Chondrocyte (in vitro differentiated cells): ENCODE measurements around the gene AAMDC. TPM values are rescaled to one million over a fixed set of nuclear protein-coding genes. Genes with fewer than 3 reads are reported as not detected.

Experiments
- DNase-seq: peaks from one replicate; pipeline ENCODE4 v3.0.0; 2021; ENCODE audit warnings: mixed read lengths, low spot score
- H3K27ac Mint-ChIP-seq: one replicate; pipeline ENCODE4 v1.8.0; 2021; ENCODE audit warnings: mild to moderate bottlenecking, moderate library complexity, mixed read lengths; ENCODE audit not compliant: unreplicated experiment
- H3K27me3 Mint-ChIP-seq: 2 replicates; pipeline ENCODE4 v1.8.0; 2021; ENCODE audit warnings: low read depth, mixed read lengths
- H3K36me3 Mint-ChIP-seq: 2 replicates; pipeline ENCODE4 v1.8.0; 2021; ENCODE audit warnings: low read depth, mixed read lengths
- H3K4me1 Mint-ChIP-seq: 2 replicates; pipeline ENCODE4 v1.8.0; 2021; ENCODE audit warnings: low read depth, mild to moderate bottlenecking, mixed read lengths
- H3K4me3 Mint-ChIP-seq: one replicate; pipeline ENCODE4 v1.8.0; 2021; ENCODE audit warnings: mild to moderate bottlenecking, moderate library complexity, mixed read lengths; ENCODE audit not compliant: unreplicated experiment
- H3K9me3 Mint-ChIP-seq: 2 replicates; pipeline ENCODE4 v1.8.0; 2021; ENCODE audit warnings: low read depth, mixed read lengths
- CTCF ChIP-seq: fragments of 200-600 bp; sonication (generic); IDR thresholded peaks from 2 replicates; pipeline ENCODE4 v1.5.0; 2021; ENCODE audit warnings: antibody characterized with exemption, mild to moderate bottlenecking, moderate library complexity
- total RNA-seq: library from RNA; stranded (reverse); gene quantifications from 3 replicates; pipeline ENCODE4 v1.2.1, GENCODE V29; 2021

Gene AAMDC
- total RNA-seq, 1 donor from 2014 or later, result 47.3 TPM

- H3K9me3 Mint-ChIP-seq, result peaks cover 10% of the 10 kb centered on the region
- no peaks in the 10 kb centered on the region for H3K27me3 Mint-ChIP-seq
- TF ChIP-seq CTCF, result no peak
- H3K27ac Mint-ChIP-seq, result no peak overlapping the region
- H3K4me3 Mint-ChIP-seq, result no peak overlapping the region
- H3K36me3 Mint-ChIP-seq, result no peaks in the 10 kb centered on the region
- no peak for DNase-seq
- peaks cover 32% of the 10 kb centered on the region for H3K4me1 Mint-ChIP-seq
These were observed 29.6 kb upstream of the AAMDC start for GRCh38 chr11:77791301-77791700.

GRCh38 chr11:77793972-77794371, 27.0 kb upstream of the AAMDC start:
- H3K27ac Mint-ChIP-seq, result no peak overlapping the region
- no peak overlapping the region for H3K4me3 Mint-ChIP-seq
- H3K9me3 Mint-ChIP-seq, result peaks cover 10% of the 10 kb centered on the region
- H3K36me3 Mint-ChIP-seq, result peaks cover 2% of the 10 kb centered on the region
- H3K27me3 Mint-ChIP-seq, result no peaks in the 10 kb centered on the region
- no peak for DNase-seq
- TF ChIP-seq CTCF, result no peak
- peaks cover 18% of the 10 kb centered on the region for H3K4me1 Mint-ChIP-seq

- H3K4me3 Mint-ChIP-seq, result no peak overlapping the region
- peaks cover 27% of the 10 kb centered on the region for H3K4me1 Mint-ChIP-seq
- H3K9me3 Mint-ChIP-seq, result no peaks in the 10 kb centered on the region
- no peak for DNase-seq
- peaks cover 2% of the 10 kb centered on the region for H3K36me3 Mint-ChIP-seq
- no peak overlapping the region for H3K27ac Mint-ChIP-seq
- no peak for TF ChIP-seq CTCF
- no peaks in the 10 kb centered on the region for H3K27me3 Mint-ChIP-seq
These were observed 21.6 kb upstream of the AAMDC start for GRCh38 chr11:77799338-77799737.

GRCh38 chr11:77800449-77800848, 20.5 kb upstream of the AAMDC start:
- Mint-ChIP-seq H3K9me3 (no peaks in the 10 kb centered on the region), H3K4me1 (peaks cover 19% of the 10 kb centered on the region), H3K27ac (no peak overlapping the region), H3K4me3 (no peak overlapping the region), H3K27me3 (no peaks in the 10 kb centered on the region), H3K36me3 (peaks cover 2% of the 10 kb centered on the region)
- TF ChIP-seq CTCF, result no peak
- no peak for DNase-seq

- Mint-ChIP-seq H3K27ac (no peak overlapping the region), H3K4me3 (no peak overlapping the region), H3K27me3 (no peaks in the 10 kb centered on the region), H3K36me3 (peaks cover 2% of the 10 kb centered on the region), H3K9me3 (no peaks in the 10 kb centered on the region), H3K4me1 (peaks cover 23% of the 10 kb centered on the region)
- no peak for DNase-seq
- TF ChIP-seq CTCF, result no peak
These were observed 19.5 kb upstream of the AAMDC start for GRCh38 chr11:77801477-77801876.
